H1 (cell line): Measurements from ENCODE around the gene CDH10. TPM values are rescaled to one million over a fixed set of nuclear protein-coding genes. Genes with fewer than 3 reads are reported as not detected.

ENCODE experiments used
- BCL11A ChIP-seq, 2 experiments: IDR thresholded peaks; one replicate each; pipeline ENCODE4 v1.6.1; 2011; ENCODE audit warnings: low read depth in 2 of 2, low read length in 2 of 2, mild to moderate bottlenecking in 2 of 2
- CBX8 ChIP-seq: fragments of 300-800, 300-1000 bp; sonication (generic); IDR thresholded peaks from 2 replicates; pipeline ENCODE4 v1.7.1; 2016; ENCODE audit warnings: low read depth, low read length, borderline replicate concordance
- CHD1 ChIP-seq: IDR thresholded peaks from 2 replicates; pipeline ENCODE4 v1.6.1; 2012; ENCODE audit warnings: low read depth, low read length, improper control_type of control experiment
- CHD2 ChIP-seq: IDR thresholded peaks from 2 replicates; pipeline ENCODE4 v1.6.1; 2012; ENCODE audit warnings: low read length, improper control_type of control experiment
- CTCF ChIP-seq, 3 experiments: IDR thresholded peaks; 1 replicate in 2 of 3; 2 replicates in 1 of 3; pipeline versions ENCODE4 v1.5.1 to v1.6.1; 2011; ENCODE audit warnings: low read length in 3 of 3, mild to moderate bottlenecking in 3 of 3, inconsistent platforms in 2 of 3, low read depth in 1 of 3, moderate library complexity in 1 of 3; ENCODE audit not compliant: insufficient read depth in 1 of 3; ENCODE audit errors: control extremely low read depth in 1 of 3
- EZH2 ChIP-seq: fragments of 200-600 bp; sonication (generic); IDR thresholded peaks from 2 replicates; pipeline ENCODE4 v1.7.1; 2012; ENCODE audit warnings: low read depth, mild to moderate bottlenecking, moderate library complexity, low read length, inconsistent platforms; ENCODE audit not compliant: severe bottlenecking
- GTF2F1 ChIP-seq: IDR thresholded peaks from 2 replicates; pipeline ENCODE4 v1.6.1; 2012; ENCODE audit warnings: low read depth, low read length, improper control_type of control experiment, borderline replicate concordance
- HDAC2 ChIP-seq, 2 experiments: fragments of 300-600 bp in 1 of 2; sonication (generic) in 1 of 2; IDR thresholded peaks; 2 replicates each; pipeline ENCODE4 v1.6.1; 2011 to 2012; ENCODE audit warnings: low read depth in 2 of 2, low read length in 2 of 2, mild to moderate bottlenecking in 2 of 2, moderate library complexity in 2 of 2, borderline replicate concordance in 1 of 2, inconsistent platforms in 1 of 2
- KDM5A ChIP-seq: fragments of 200-600 bp; IDR thresholded peaks from 2 replicates; pipeline ENCODE4 v1.7.1; 2012; ENCODE audit warnings: mild to moderate bottlenecking, low read length, inconsistent platforms, mixed read lengths
- MAX ChIP-seq: IDR thresholded peaks from 2 replicates; pipeline ENCODE4 v1.6.1; 2012; ENCODE audit warnings: inconsistent platforms
- NANOG ChIP-seq: IDR thresholded peaks from 2 replicates; pipeline ENCODE4 v1.6.1; 2011; ENCODE audit warnings: low read length, low read depth, mild to moderate bottlenecking, inconsistent platforms; ENCODE audit not compliant: insufficient read depth, poor library complexity, severe bottlenecking
- POLR2AphosphoS5 ChIP-seq: IDR thresholded peaks from 2 replicates; pipeline ENCODE4 v1.6.1; 2011; ENCODE audit warnings: low read depth, low read length
- RFX5 ChIP-seq: IDR thresholded peaks from 2 replicates; pipeline ENCODE4 v1.6.1; 2011; ENCODE audit warnings: low read depth, low read length, improper control_type of control experiment, borderline replicate concordance
- RXRA ChIP-seq: IDR thresholded peaks from 2 replicates; pipeline ENCODE4 v1.6.1; 2011; ENCODE audit warnings: low read depth, mild to moderate bottlenecking, low read length, moderate library complexity; ENCODE audit not compliant: insufficient read depth
- SIRT6 ChIP-seq: IDR thresholded peaks from one replicate; pipeline ENCODE4 v1.7.1; 2012; ENCODE audit warnings: low read length, inconsistent platforms
- SP2 ChIP-seq: IDR thresholded peaks from 2 replicates; pipeline ENCODE4 v1.6.1; 2012; ENCODE audit warnings: mild to moderate bottlenecking, low read length, inconsistent platforms
- SP4 ChIP-seq: IDR thresholded peaks from 2 replicates; pipeline ENCODE4 v1.6.1; 2012; ENCODE audit warnings: low read length, inconsistent platforms
- TAF1 ChIP-seq: IDR thresholded peaks from 2 replicates; pipeline ENCODE4 v1.6.1; 2011; ENCODE audit warnings: mild to moderate bottlenecking, low read depth, low read length
- TAF7 ChIP-seq: optimal IDR thresholded peaks from 2 replicates; pipeline ENCODE3; 2011; ENCODE audit warnings: low read depth, mild to moderate bottlenecking, inconsistent platforms, low read length, moderate library complexity, borderline replicate concordance
- TCF12 ChIP-seq: IDR thresholded peaks from 2 replicates; pipeline ENCODE4 v1.6.1; 2011; ENCODE audit warnings: low read depth, mild to moderate bottlenecking, low read length
- TEAD4 ChIP-seq: IDR thresholded peaks from 2 replicates; pipeline ENCODE4 v1.6.1; 2012; ENCODE audit warnings: low read depth, low read length, inconsistent platforms, mixed read lengths
- polyA plus RNA-seq, 7 experiments: library from polyadenylated mRNA; depleted of rRNA in 3 of 7; stranded (reverse) in 5 of 7; unstranded in 2 of 7; fragments of >200 nt in 5 of 7; fragments of 200-250 nt in 2 of 7; gene quantifications; 1 replicate in 5 of 7; 2 replicates in 1 of 7; 4 replicates in 1 of 7; pipeline versions ENCODE4 v1.2.1 to v1.2.3, GENCODE V29; 2011 to 2013; ENCODE audit warnings: missing spikeins in 2 of 7, mixed read lengths in 2 of 7
- total RNA-seq: library from RNA; stranded (reverse); fragmentation: NEBNext Ultra II Directional; extraction: Animal tissue kit (Norgen Biotek cat#: 25700); gene quantifications from 2 replicates; pipeline ENCODE4 v1.2.1, GENCODE V29; 2021
- TF ChIP-seq, protein P1 (sequence below): IDR thresholded peaks from 2 replicates; pipeline ENCODE4 v1.6.1; 2012; ENCODE audit warnings: inconsistent platforms

The CDH10 gene
- total and polyA plus RNA-seq, 2 of the 8 experiments (the other 6 are each of a cell fraction or from before 2014, with no cell fraction given), result 0.11 TPM; not detected in 1

DNA sequence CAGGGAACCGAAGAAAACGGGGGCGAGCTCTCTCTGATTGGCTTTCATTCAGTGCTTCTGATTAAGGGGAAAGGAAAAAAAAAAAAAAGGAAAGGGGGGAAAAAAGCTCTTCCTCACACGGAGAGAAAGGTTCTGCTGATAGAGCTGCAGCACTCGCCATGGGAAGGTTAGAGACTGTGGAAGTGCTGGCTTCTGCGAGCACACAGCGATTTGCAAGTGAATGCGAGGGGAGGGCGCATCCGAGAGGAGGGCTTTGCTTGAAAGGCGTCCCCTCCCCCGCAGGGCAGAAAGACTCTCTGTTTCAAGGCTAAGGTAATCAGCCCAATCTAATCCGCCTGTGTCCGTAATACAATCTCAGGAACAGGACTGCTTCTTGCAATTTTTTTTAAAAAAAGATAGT is at the start of gene CDH10 (continued):
- TF ChIP-seq, protein P1, sequence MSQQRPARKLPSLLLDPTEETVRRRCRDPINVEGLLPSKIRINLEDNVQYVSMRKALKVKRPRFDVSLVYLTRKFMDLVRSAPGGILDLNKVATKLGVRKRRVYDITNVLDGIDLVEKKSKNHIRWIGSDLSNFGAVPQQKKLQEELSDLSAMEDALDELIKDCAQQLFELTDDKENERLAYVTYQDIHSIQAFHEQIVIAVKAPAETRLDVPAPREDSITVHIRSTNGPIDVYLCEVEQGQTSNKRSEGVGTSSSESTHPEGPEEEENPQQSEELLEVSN, result no peak
- TF ChIP-seq KDM5A, result no peak
- TF ChIP-seq SP2, result no peak
- TF ChIP-seq TEAD4, result peak; percentile 39; the same call in 1 of the 2 replicates
- TF ChIP-seq TAF7, result no peak
- peak; percentile 53 for TF ChIP-seq CHD2
- TF ChIP-seq CBX8, result no peak
- TF ChIP-seq NANOG, result peak; percentile 79
- 0 out of 2 replicates have a peak, but pooled peaks have one; percentile 19 for TF ChIP-seq MAX
- peak; percentile 96 for TF ChIP-seq POLR2AphosphoS5
- peak; percentile 87 for TF ChIP-seq TCF12
- no peak for TF ChIP-seq CHD1
- no peak for TF ChIP-seq RXRA
- TF ChIP-seq GTF2F1, result no peak
- TF ChIP-seq RFX5, result no peak
- no peak for TF ChIP-seq CTCF (IDR thresholded peaks at IDR 0.05; ENCODE audit: control extremely low read depth in 1 of 3, insufficient read depth in 1 of 3, low read depth in 1 of 3, low read length in 3 of 3)
- 0 out of 2 replicates have a peak, but pooled peaks have one; percentile 35 for TF ChIP-seq TAF1
- TF ChIP-seq SIRT6, result no peak
- no peak for TF ChIP-seq BCL11A (IDR thresholded peaks at IDR 0.05; ENCODE audit: low read depth in 2 of 2, low read length in 2 of 2)
- TF ChIP-seq HDAC2 (IDR thresholded peaks at IDR 0.05; ENCODE audit: borderline replicate concordance in 1 of 2, low read depth in 2 of 2, low read length in 2 of 2), result 0 out of 4 replicates have a peak, but pooled peaks of 1 of the 2 experiments have one; percentile 57
- 0 out of 2 replicates have a peak, but pooled peaks have one; percentile 46 for TF ChIP-seq SP4
- no peak for TF ChIP-seq EZH2
